Measurements from ENCODE around the gene TTLL13.
A peak's percentile ranks its signal among the peaks of the same experiment; 100 is the strongest.

Gene TTLL13

DNA sequence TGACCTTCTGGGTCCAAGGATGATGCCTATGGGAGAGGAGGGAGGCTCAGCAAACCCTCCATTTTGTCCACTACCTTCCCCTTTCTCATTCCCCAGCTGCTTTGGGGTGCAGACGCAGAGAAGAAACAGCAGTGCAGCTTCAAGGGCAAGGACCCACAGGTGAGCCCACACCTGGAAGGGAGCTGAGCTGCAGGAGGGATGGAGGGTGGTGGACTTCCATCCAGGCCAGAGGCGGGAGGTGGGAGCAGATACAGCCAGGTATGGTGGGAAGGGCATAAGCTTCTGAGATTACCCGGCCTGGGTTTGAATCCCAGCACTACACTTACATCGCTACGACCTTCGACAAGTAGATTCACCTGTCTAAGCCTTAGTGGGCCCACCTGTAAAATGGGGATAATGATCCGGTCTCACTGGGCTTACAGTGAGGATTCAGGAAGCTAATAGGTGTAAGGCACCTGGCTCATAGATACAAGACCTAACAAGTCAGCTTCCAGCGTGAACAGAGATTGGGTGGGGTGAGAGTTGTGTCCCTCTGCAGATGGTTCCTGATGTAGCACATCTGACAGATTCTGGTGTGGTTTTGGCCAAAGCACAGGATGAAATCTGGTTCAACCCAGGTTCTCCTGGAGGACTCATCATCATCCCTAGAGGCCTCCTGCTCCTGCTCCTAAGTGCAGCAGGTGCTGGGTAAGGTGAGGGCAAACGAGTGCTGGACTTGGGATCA is 31.5 kb upstream of the TTLL13 start:
- DNase-seq (ENCODE audit: low read depth in 3 of 3), result no peak

DNA sequence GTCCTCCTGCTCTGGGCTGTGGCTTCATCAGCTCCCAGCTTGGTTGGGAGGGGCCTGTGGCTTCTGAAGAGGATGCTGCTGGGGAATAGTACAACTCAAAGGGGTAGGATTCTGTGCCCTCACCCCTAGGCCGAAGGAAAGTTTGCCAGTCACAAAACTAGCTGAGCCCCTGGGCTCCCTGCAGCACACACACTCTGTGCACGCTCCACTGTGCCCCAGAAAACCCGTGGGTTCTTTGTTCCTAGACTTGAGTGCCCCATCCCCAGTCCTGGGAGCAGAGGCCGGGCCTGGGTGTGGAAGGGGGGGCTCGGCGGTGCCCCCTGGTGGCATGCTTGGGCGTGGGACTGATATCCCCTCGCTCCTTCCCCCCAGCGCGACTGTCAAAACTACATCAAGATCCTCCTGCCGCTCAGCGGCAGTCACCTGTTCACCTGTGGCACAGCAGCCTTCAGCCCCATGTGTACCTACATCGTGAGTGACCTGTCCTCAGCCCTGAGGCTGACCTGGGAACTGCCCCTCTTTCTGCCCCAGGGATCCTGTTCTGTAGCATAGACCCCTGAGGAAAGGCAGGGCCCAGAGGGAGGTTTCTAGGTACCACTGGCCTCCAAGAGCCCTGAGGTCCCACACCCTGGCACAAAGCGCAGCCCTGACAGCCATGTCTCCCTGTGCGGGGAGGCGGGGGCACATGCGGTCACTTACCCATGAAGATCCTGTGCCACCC is 29.8 kb upstream of the TTLL13 start:
- peak in 1 of 3 experiments; percentile 30 for DNase-seq (ENCODE audit: low read depth in 3 of 3)

DNA sequence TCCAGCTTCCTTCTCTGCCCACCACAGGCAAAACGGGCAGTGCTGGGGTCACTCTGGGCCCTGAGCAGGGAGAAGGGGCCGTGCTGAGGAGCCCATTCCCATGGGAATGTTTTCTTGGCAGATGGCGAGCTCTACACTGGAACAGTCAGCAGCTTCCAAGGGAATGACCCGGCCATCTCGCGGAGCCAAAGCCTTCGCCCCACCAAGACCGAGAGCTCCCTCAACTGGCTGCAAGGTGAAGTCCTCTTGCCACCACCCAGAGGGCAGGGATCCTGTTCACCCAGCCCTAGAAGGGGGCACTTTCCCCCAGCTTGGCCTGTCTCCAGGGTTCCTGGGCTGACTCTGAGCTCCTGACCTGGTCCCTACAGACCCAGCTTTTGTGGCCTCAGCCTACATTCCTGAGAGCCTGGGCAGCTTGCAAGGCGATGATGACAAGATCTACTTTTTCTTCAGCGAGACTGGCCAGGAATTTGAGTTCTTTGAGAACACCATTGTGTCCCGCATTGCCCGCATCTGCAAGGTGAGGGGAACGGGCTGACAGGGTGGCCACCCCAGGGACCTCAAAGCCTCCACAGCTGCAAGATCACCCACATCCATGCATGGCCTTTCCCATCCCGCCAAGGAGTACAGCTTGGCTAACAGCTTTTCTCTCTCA is 28.0 kb upstream of the TTLL13 start:
- DNase-seq (ENCODE audit: low read depth in 3 of 3), result no peak

DNA sequence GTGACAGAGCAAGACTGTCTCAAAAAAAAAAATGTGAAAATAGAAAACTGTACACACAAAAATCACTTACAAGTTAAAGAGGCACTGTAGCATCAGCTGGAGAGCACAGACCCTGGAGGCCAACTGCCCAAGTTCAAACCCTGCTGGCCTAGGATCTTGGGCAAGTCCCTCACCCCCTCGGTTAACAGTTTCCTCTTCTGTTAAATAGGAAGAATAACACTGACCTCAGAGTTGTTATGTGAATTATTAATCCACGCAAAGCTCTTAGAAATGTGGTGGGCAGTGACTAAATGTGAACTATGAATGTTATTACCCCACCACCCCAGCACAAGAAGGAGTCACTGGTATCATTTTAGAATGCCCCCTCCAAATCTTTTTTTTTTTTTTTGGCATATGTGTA is 26.8 kb upstream of the TTLL13 start:
- DNase-seq (ENCODE audit: low read depth in 3 of 3), result no peak

DNA sequence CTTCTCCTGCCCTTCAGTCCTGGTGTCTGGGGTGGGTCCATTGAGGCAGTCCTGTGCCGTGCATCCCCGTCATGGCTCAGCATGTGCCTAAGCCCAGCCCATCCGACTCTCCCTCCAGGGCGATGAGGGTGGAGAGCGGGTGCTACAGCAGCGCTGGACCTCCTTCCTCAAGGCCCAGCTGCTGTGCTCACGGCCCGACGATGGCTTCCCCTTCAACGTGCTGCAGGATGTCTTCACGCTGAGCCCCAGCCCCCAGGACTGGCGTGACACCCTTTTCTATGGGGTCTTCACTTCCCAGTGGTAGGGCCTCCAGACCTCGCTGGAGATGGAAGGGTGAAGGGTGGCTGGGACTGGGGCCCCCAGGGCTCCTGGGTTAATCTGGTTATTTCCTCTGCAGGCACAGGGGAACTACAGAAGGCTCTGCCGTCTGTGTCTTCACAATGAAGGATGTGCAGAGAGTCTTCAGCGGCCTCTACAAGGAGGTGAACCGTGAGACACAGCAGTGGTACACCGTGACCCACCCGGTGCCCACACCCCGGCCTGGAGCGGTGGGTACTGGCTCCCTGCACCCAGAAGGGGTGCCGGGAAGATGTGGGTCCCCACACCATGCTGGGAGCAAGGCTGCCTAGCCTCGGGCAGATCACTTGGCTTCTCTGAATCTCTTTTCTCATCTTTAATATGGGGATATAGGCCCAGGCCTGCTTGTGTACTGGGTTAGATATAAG is 25.8 kb upstream of the TTLL13 start:
- DNase-seq (ENCODE audit: low read depth in 3 of 3), result no peak

DNA sequence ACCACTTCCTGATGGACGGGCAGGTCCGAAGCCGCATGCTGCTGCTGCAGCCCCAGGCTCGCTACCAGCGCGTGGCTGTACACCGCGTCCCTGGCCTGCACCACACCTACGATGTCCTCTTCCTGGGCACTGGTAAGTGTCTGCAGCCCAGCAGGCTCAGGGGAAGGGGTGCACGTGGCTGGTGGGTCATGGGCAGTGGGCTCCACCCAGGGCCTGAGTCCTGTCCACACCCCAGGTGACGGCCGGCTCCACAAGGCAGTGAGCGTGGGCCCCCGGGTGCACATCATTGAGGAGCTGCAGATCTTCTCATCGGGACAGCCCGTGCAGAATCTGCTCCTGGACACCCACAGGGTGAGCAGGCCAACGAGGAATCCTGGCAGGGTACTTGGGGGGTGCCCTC is 24.3 kb upstream of the TTLL13 start:
- DNase-seq (ENCODE audit: low read depth in 3 of 3), result no peak

DNA sequence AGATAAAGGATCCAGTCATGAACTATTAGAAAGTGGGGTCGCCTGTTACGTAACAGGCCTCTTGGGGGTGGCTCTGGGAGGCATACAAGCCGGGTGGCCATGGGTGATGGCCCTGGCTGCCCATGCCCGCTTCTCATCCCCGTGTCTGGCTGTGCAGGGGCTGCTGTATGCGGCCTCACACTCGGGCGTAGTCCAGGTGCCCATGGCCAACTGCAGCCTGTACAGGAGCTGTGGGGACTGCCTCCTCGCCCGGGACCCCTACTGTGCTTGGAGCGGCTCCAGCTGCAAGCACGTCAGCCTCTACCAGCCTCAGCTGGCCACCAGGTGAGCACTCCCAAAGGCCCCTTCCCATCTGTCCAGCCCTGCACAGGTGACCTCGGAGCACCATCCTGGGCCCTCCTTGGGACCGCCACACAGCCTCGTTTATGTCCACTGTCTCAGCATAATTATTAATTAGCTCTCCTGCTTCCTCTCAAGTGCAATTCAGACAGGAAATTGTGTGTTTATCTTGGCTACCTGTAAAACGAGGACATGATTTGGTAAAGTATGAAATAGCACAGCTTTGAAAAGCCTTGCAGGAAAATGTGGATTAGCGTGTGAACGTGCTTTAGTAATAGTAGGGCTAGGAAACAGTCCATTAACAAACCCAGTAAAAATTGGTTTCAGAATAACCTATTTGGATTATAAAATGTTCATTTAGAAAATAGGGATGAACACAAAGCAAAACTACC is 23.7 kb upstream of the TTLL13 start:
- no peak for DNase-seq (ENCODE audit: low read depth in 3 of 3)

DNA sequence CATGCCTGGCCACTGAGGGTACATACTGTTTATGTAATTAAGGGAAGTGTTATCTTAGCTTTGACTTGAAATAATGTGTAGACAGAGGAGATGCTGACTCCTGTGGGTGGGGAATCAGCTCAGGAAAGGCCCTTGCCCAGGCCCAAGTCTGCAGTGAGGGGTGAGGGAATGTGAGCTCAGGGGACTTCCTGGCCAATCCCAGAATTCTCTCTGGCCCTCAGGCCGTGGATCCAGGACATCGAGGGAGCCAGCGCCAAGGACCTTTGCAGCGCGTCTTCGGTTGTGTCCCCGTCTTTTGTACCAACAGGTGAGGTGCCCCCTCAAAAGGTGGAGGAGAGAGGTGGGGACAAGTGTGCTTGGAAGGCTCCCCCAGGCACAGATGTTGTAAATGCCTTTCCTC is 22.0 kb upstream of the TTLL13 start:
- no peak for DNase-seq (ENCODE audit: low read depth in 3 of 3)

DNA sequence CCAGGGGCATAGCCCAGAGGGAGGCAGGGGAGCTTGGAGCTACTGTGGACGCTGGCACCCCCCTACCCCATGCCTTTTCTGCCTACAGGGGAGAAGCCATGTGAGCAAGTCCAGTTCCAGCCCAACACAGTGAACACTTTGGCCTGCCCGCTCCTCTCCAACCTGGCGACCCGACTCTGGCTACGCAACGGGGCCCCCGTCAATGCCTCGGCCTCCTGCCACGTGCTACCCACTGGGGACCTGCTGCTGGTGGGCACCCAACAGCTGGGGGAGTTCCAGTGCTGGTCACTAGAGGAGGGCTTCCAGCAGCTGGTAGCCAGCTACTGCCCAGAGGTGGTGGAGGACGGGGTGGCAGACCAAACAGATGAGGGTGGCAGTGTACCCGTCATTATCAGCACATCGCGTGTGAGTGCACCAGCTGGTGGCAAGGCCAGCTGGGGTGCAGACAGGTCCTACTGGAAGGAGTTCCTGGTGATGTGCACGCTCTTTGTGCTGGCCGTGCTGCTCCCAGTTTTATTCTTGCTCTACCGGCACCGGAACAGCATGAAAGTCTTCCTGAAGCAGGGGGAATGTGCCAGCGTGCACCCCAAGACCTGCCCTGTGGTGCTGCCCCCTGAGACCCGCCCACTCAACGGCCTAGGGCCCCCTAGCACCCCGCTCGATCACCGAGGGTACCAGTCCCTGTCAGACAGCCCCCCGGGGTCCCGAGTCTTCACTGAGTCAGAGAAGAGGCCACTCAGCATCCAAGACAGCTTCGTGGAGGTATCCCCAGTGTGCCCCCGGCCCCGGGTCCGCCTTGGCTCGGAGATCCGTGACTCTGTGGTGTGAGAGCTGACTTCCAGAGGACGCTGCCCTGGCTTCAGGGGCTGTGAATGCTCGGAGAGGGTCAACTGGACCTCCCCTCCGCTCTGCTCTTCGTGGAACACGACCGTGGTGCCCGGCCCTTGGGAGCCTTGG is 21.3 kb upstream of the TTLL13 start:
- no peak for DNase-seq (ENCODE audit: low read depth in 3 of 3)

DNA sequence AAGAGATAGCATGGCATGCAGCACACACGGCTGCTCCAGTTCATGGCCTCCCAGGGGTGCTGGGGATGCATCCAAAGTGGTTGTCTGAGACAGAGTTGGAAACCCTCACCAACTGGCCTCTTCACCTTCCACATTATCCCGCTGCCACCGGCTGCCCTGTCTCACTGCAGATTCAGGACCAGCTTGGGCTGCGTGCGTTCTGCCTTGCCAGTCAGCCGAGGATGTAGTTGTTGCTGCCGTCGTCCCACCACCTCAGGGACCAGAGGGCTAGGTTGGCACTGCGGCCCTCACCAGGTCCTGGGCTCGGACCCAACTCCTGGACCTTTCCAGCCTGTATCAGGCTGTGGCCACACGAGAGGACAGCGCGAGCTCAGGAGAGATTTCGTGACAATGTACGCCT is 20.4 kb upstream of the TTLL13 start:
- DNase-seq (ENCODE audit: low read depth in 3 of 3), result no peak

DNA sequence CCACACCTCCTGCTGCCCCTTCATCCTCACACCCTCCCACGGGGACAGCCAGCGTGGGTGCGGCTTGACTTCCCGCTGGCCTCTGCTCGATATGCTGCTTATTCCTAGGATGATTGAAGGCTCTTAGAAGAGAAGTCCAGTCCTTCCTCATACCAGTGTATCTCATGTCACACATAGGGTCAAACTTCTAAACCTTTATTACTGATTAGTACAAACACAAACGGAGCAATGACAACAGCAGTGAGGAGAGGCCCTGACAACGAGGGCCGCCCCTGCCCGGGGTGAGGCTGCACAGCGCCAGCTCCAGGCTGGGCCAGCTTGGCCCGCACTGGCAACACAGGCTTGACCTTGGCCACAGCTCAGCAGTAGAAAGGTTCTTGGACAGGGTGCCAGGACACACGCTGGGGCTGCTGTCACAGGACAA is 19.3 kb upstream of the TTLL13 start:
- DNase-seq (ENCODE audit: low read depth in 3 of 3), result no peak

DNA sequence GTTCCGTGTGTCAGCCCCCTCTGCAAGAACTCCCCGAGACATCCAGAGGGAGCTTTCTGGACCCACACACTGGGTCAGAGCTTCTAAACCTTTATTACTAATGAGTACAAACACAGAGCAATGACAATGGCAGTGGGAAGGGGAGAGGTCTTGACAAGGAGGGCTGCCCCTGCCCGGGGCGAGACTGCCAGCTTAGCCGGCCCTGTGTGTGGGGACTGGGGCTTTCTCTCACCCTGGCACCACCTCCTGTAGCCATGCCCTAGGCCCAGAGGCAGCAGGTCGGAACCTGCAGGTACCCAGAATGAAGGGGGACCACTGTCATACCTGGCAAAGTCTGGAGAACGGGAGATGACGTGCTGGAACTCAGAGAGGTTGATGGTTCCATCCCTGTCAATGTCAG is 18.7 kb upstream of the TTLL13 start:
- no peak for DNase-seq (ENCODE audit: low read depth in 3 of 3)

DNA sequence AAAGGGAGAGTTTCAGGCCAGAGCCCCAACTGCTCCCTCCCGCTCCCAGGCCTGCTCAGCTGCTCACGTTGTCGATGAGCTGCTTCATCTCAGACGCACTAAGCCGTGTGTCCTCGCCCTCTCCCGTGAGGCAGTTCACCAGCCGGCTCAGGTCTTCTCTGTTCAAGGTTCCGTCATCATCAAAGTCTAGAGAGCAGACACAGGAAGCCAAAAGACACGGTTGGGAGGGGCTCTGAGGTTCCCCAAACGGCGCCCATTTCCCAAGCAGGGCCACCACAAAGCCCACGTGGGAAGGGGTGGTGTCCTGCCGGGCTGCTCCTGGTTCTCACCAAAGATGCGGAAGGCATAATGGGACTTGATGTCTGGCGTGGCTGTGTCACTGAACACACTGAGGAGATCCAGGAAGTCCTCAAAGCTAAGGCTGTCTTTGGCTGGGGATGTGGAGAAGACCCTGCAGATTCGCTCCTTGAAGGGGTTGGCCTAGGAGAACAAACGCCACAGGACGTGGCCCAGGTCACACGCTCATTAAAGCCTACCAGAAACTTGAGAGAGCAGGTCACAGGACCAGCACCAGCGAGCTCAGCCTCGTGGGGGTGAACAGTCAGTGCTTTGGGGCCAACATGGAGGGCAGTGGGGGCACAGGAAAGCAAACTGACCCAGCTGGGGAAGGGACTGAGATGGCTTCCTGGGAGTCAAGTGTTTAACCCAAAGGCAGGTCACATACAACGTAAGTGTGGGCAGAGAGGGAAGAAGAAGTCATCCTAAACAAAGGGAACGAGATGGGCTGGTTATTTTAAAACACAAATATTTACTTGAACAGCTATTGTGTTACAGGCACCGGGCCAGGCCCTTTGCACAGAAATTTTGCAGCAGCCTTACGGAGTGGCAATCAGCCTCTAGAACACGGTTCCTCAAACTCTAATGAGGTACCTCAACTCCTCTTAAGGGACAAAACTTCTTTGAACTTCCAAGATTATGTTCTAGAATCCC is 18.0 kb upstream of the TTLL13 start:
- peak; percentile 24 to 69 (median 52) for DNase-seq (ENCODE audit: low read depth in 3 of 3)

DNA sequence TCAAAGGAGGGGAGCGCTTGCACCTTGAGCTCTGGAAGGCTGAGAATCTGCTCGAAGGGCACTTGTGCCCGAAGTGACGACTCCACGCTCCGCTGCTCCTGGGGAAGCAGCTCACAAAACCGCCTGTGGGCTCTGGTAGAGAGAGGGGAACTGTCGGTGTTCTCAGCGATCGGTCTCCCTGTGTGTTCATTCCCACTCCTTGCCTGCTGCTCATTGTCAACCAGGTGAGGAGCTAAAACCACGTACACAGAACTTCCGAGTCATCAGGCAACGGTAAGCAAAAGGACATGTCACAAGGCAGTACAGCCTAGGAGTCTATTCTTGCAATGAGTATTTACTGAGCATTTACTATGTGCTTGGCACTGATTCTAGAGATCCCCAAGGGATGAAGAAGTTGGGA is 17.2 kb upstream of the TTLL13 start:
- no peak for DNase-seq (ENCODE audit: low read depth in 3 of 3)

DNA sequence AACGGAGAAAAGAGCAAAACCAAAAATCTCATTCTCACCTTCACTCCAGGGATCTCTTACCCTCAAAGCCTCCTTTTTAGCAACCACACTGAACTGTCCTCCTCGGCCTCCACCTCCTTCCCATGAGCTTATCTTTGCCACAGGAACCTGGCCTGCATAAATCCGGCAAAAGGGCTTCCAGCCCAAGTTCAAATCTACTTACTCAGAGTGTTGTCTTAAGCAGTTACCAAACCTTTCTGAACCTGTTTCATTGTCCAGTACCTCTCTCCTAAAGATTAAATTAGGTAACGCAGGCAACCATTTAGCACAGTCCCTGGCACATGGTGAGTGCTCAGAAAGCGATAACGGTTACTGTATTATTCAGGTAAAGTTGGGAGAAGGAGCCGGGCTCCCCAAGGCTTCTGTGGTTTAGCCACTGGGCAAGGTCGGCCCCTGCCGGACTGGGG is 16.4 kb upstream of the TTLL13 start:
- DNase-seq (ENCODE audit: low read depth in 3 of 3), result no peak

DNA sequence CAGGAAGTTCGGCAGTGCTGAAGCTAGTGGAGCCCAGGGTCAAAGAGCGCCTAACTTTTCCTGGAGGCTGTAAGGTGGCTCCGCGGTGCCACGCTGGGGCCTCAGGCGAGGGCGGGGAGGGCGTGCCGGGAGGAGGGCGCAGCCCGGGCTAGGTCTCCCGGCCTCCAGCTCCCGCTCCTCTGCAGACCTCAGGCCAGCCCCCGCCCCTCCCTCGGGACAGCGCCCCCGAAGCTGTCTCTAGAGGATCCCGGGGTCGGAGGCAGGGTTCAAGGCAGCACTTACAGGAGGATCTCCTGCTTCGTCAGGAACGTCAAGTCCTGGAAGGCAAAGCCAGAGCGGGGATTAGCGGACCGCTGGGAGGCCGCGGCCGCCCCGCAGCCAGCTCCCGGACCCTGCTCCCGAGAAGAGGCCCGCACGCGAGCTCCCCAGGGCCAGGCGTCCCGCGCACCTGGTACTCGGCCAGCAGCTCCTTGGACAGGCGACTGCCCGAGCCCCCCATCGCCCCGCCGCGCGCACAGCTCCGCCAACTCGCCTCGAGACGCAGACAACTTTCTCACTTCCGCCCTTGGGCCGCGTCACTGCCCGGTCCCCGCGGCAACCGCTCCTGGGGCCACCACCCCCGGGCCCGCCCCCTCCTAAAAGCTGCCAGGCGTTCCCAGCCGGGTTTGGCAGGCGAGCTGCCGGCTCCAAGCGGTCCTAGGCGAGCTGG is 15.8 kb upstream of the TTLL13 start, which contains the start of gene CIB1:
TSS of gene CIB1 (minus strand) at position 555 of the 709 bp plus-strand sequence. CDS start at position 499, 56 bp downstream.
- peak; percentile 48 to 96 (median 94) for DNase-seq (ENCODE audit: low read depth in 3 of 3)

DNA sequence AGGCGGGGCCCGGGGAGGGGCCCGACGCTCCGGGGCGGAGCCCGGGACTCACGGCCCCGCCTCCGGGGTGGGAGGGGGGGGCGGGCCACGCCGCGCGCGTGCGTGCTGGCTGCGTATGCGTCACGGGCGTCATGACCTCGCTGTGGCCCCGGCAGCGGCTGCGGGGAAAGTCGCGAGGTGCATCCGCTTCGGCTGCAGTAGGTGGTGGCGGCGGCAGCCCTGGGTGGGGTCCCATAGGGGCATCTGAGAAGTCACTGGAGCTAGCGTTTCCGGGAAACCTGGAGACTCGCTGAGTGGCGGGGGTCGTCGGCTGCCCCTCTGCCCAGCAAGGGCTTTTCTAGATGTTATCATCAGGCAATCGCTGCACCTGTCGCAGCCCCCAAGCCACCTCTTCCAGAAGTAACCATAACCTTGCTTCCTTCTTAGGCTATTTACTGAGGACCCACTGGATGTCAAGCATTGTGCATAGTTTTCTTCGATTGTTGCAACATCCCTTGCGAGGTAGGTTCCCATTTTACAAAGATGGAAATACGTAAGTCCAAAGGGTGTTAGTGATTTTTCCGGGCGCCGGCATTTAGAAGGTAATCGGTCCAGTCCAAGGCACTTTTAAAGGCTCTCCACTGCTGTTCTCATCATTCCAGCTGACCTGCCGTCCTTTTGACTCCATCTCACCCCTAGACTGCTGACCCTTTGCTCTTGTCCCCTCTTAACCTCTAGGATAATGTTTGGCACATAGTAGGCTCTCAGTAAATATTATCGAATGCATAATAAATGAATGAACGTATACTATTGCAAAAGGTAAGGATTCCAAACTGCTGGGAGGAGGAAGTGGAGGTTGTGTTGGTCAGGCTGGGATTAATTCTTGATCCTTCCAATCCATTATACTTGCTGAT is 15.0 kb upstream of the TTLL13 start, which contains the start of gene GDPGP1:
TSS of gene GDPGP1 (plus strand) at position 114 of the 893 bp plus-strand sequence. CDS start 6,700 bp downstream, outside the sequence.
- peak in 1 of 3 experiments; percentile 94 for DNase-seq (ENCODE audit: low read depth in 3 of 3)
